Gastroesophageal sphincter (tissue), 4 donors: Measurements from ENCODE around the gene NADK. TPM values are rescaled to one million over a fixed set of nuclear protein-coding genes. Genes with fewer than 3 reads are reported as not detected.
"Not testable (repeated sequence)": the region's sequence is repeated elsewhere in the genome, so short reads cannot be mapped to it uniquely, and the experiment has no call there.

Experiments
- ATAC-seq: fragments of 150-250 bp; one replicate; pipeline ENCODE4 v1.9.1; 2016; ENCODE audit warnings: mild to moderate bottlenecking, moderate library complexity
- H3K27ac ChIP-seq, 4 donors: fragments of 200-600 bp; sonication (generic) in 3 of 4; 1 replicate in 3 of 4; 2 replicates in 1 of 4; pipeline ENCODE4 v1.5.1; 2016 to 2019
- H3K27me3 ChIP-seq: fragments of 200-600 bp; sonication (generic); one replicate; pipeline ENCODE4 v1.5.1; 2019
- H3K36me3 ChIP-seq, 2 donors: fragments of 200-600 bp; sonication (generic); one replicate each; pipeline ENCODE4 v1.5.1; 2019; ENCODE audit warnings: control low read depth in 1 of 2
- H3K4me1 ChIP-seq, 3 donors: fragments of 200-600 bp; sonication (generic); 1 replicate in 2 of 3; 2 replicates in 1 of 3; pipeline ENCODE4 v1.5.1; 2016 to 2019; ENCODE audit warnings: control low read depth in 2 of 3
- H3K4me3 ChIP-seq, 2 donors: fragments of 200-600 bp; sonication (generic); one replicate each; pipeline ENCODE4 v1.5.1; 2019; ENCODE audit warnings: mild to moderate bottlenecking in 1 of 2, moderate library complexity in 1 of 2
- H3K9me3 ChIP-seq, 3 donors: fragments of 200-600 bp; sonication (generic); one replicate each; pipeline ENCODE4 v1.5.1; 2017 to 2019; ENCODE audit warnings: control low read depth in 2 of 3
- EP300 ChIP-seq: sonication (generic); formaldehyde crosslinking; IDR thresholded peaks from one replicate; pipeline ENCODE4 v1.6.1; 2017; ENCODE audit warnings: antibody characterized with exemption, mild to moderate bottlenecking
- POLR2A ChIP-seq, 2 donors: fragments of 450-650 bp; IDR thresholded peaks; one replicate each; pipeline ENCODE4 v1.6.1; 2017; ENCODE audit warnings: antibody characterized with exemption in 2 of 2, mild to moderate bottlenecking in 2 of 2, moderate library complexity in 1 of 2
- POLR2AphosphoS5 ChIP-seq: sonication (generic); formaldehyde crosslinking; IDR thresholded peaks from one replicate; pipeline ENCODE4 v1.6.1; 2017; ENCODE audit warnings: antibody characterized with exemption
- WGBS, 2 donors: methylation state at CpG; one replicate each; pipeline ENCODE4 v1.1.5; 2018; ENCODE audit warnings: low coverage in 1 of 2; 5-methylcytosine and 5-hydroxymethylcytosine counted together
- total RNA-seq, 4 donors: library from RNA; depleted of rRNA; stranded (reverse); fragments of >200 nt; gene quantifications; one replicate each; pipeline ENCODE4 v1.1.0, GENCODE V29; 2016
- TF ChIP-seq, protein P1 (sequence below), 4 experiments: fragments of 200-600 bp in 2 of 4; fragments of 450-650 bp in 2 of 4; sonication (generic) in 1 of 4; IDR thresholded peaks; one replicate each; pipeline ENCODE4 v1.5.1; 2017 to 2019; ENCODE audit warnings: antibody characterized with exemption in 4 of 4, mild to moderate bottlenecking in 2 of 4, moderate library complexity in 2 of 4

The NADK gene
- total RNA-seq, 4 donors from 2014 or later = 69.8 to 82.5 (median 73.8) TPM

DNA sequence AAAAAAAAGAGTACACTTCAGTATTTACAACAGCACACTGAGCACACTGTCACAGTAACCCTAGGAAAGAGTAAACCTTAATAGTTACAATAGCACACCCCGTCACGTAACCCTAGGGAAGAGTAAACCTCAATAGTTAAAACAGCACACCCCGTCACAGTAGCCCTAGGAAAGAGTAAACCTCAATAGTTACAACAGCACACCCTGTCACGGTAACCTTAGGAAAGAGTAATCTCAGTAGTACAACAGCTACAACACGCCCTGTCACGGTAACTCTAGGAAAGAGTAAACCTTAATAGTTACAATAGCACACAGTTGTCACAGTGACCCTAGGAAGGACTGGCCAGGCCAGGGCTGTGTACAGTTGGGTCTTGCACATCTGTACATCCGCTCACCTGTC, 57.1 kb downstream of the NADK start:
- TF ChIP-seq POLR2AphosphoS5 (no peak), POLR2A (IDR thresholded peaks at IDR 0.05) (no peak), EP300 (no peak)
- TF ChIP-seq, protein P1, sequence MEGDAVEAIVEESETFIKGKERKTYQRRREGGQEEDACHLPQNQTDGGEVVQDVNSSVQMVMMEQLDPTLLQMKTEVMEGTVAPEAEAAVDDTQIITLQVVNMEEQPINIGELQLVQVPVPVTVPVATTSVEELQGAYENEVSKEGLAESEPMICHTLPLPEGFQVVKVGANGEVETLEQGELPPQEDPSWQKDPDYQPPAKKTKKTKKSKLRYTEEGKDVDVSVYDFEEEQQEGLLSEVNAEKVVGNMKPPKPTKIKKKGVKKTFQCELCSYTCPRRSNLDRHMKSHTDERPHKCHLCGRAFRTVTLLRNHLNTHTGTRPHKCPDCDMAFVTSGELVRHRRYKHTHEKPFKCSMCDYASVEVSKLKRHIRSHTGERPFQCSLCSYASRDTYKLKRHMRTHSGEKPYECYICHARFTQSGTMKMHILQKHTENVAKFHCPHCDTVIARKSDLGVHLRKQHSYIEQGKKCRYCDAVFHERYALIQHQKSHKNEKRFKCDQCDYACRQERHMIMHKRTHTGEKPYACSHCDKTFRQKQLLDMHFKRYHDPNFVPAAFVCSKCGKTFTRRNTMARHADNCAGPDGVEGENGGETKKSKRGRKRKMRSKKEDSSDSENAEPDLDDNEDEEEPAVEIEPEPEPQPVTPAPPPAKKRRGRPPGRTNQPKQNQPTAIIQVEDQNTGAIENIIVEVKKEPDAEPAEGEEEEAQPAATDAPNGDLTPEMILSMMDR (IDR thresholded peaks at IDR 0.05) = no peak
- Histone ChIP-seq H3K27me3 (no peaks in the 10 kb centered on the region), H3K36me3 (peaks cover 3 to 48% of the 10 kb centered on the region in 2 donors), H3K4me3 (no peak overlapping the region), H3K27ac (no peak overlapping the region), H3K9me3 (no peaks in the 10 kb centered on the region), H3K4me1 (peaks cover 0 to 11% (median 0%) of the 10 kb centered on the region in 3 donors)
- 0 to 68% methylated on average over 1 to 6 of the region's 7 CpGs for WGBS, 2 donors
- no peak for ATAC-seq

DNA sequence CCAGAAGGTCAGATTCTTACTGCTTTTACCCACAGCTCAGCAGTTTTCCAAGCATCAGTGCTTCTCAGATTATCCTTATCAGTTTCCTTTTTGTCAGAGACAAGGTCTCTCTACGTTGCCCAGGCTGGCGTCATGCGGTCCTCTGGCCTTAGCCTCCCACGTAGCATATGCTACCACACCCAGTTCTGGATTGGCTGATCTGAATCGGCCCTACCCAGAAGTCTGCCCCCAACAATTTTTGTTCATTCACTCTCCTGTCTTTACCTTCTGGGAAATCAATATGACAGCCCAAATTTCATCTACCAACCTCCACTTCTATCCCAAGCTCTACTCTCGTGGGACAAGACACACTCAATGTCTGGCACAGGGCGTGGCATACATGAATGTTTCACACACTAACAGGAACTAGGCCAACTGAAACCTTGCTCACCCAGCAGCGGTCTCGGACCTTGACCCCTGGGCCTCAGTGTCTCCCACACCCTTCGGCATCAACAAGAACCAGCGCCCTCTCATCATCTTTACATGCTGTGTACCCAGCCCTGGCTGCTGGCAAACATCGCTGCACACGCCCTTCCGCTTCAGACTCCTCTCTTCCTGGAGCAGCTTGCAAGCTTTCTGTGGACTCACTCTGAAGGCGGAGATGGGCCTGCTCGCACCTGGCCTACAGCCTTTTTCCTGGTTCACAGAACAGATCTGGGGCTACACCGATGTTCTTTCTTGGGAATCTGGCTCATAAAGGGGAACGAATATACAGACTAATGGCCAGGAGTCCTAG, 63.0 kb downstream of the NADK start:
- 80% methylated on average over 1 of the region's 18 CpGs; no CpG with 5 or more reads in 1 of the 2 donors for WGBS, 2 donors
- H3K27ac ChIP-seq, ATAC-seq, H3K27me3 ChIP-seq, H3K4me1 ChIP-seq, H3K4me3 ChIP-seq, H3K9me3 ChIP-seq: not testable (repeated sequence)
- peaks cover 3 to 50% of the 10 kb centered on the region in 2 donors for H3K36me3 ChIP-seq

DNA sequence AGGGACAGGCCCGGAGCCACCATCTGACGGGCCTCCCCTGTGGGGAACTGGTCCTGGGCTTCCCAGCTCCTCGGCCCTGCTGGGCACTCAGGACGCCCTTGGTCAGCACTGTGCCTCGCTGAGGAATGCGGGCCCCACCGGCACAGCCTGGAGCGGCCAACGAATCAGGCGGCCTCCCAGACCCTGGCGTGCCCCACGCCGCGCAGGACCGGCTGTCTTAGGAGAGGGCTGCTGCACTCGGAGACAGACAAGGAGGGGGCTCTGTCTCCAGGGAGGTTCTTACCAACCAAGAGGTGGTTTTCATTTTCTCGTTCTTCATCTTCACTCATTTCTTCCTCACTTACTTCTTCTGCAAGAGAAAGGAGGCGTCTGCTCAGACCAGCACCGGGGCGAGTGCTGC, 70.4 kb downstream of the NADK start:
- not testable (repeated sequence) for ATAC-seq, H3K27ac ChIP-seq, H3K4me1 ChIP-seq, H3K9me3 ChIP-seq, H3K27me3 ChIP-seq, H3K4me3 ChIP-seq
- no CpG with 5 or more reads among the region's 20 CpGs for WGBS, 2 donors
- peaks cover 0 to 44% of the 10 kb centered on the region in 2 donors for H3K36me3 ChIP-seq

DNA sequence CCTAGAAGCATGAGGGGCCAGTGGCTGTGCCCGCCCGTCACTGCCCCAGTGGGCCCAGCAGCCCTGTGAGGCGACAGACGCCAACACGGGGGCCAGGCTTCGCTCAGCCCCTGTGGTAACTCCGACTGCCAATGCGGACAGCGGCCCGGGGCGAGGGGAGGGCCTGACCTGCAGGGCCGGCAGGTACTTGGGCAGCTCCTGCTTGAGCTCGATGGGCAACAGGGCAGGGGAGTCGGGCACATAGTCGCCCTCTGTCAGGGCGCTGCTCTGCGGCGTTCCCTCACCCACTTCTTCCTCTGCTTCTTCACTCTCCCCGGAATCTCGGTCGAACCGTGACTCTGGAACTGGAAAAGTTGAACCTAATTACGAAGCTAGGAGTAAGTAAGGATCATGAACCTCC, 71.0 kb downstream of the NADK start:
- no CpG with 5 or more reads among the region's 23 CpGs for WGBS, 2 donors
- H3K27ac ChIP-seq, H3K27me3 ChIP-seq, H3K9me3 ChIP-seq, H3K4me3 ChIP-seq, ATAC-seq, H3K4me1 ChIP-seq: not testable (repeated sequence)
- peaks cover 0 to 44% of the 10 kb centered on the region in 2 donors for H3K36me3 ChIP-seq

DNA sequence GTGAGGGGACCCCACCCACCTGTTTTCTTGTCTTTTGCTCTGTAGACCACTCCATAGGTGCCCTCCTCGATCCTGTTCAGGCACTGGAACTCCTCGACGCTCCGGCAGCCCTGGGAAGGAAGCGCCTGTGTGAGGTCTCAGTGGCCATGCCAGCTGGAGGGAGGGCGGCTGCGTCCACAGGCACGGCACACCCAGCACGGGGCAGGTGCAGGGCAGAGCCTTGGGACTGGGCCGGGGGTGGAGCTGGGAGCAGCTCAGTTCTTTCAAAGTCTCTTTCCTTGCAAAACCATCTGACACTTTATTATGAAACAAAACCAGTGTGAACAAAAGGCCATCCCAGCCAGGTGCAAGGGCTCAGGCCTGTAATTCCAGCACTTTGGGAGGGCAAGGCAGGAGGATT, 72.6 kb downstream of the NADK start:
- not testable (repeated sequence) for ATAC-seq, H3K4me3 ChIP-seq, H3K27me3 ChIP-seq, H3K4me1 ChIP-seq, H3K27ac ChIP-seq, H3K9me3 ChIP-seq
- WGBS, 2 donors = no CpG with 5 or more reads among the region's 10 CpGs
- H3K36me3 ChIP-seq = peaks cover 0 to 44% of the 10 kb centered on the region in 2 donors

DNA sequence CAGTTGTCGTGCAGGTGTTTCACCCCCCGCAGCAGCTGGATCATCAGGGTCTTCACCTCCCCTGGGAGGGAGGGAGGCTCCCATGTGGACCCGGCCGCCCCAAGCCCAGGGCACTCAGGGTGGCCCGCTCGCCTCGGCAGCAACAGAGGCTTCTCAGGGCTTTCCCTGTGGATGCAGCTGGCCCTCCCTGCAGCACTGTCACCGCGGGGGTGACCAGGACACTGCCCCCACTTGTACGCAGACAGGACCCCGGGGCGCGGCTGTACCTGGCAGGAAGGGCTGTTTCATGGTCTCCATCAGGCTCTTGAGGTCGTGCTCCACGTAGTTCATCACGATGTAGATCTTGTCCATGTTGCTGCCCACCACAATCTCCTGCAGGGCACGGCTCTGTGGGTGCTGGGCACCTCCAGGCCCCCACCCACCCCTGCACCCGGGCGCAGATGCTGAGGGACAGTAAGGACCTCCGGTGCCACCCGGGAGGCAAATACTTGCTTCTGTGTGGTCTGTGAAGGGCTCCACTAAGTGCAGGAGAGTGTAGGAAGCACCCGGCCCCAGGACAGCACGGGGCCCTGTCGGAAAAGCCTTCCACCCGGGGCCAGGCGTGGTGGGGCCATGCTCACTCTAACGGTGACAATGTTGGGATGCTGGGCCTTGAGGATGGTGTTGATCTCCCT, 73.8 kb downstream of the NADK start:
- ATAC-seq = not testable (repeated sequence)

DNA sequence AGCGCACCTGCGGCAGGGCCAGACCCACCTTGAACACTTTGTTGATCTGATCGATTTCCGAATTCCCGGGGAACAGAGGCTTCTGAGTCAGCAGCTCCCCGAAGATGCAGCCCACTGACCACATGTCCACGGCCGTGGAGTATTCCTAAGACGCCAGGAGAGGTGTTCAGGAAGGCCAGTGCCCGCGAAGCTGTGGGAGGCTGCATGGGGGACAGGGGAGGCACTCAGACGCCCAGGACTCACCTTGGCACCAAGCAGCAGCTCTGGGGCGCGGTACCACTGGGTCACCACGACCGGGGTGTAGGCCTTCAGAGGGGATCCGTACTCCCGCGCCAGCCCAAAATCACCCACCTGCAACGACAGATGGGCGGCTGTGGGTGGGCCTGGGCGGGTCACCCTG, 74.5 kb downstream of the NADK start:
- Histone ChIP-seq H3K36me3 (peaks cover 0 to 44% of the 10 kb centered on the region in 2 donors), H3K27ac (no peak overlapping the region), H3K9me3 (no peaks in the 10 kb centered on the region), H3K27me3 (no peaks in the 10 kb centered on the region), H3K4me1 (no peaks in the 10 kb centered on the region), H3K4me3 (no peak overlapping the region)
- no peak for ATAC-seq
- no CpG with 5 or more reads among the region's 22 CpGs for WGBS, 2 donors
- TF ChIP-seq POLR2A (IDR thresholded peaks at IDR 0.05) (no peak), EP300 (no peak), POLR2AphosphoS5 (no peak)
- TF ChIP-seq, protein P1 (IDR thresholded peaks at IDR 0.05) = no peak

More for the DNA sequence above, 73.8 kb downstream of the NADK start:
- not testable (repeated sequence) for H3K4me3 ChIP-seq, H3K9me3 ChIP-seq, H3K27ac ChIP-seq, H3K4me1 ChIP-seq, H3K27me3 ChIP-seq
- WGBS, 2 donors = no CpG with 5 or more reads among the region's 27 CpGs
- H3K36me3 ChIP-seq = peaks cover 0 to 44% of the 10 kb centered on the region in 2 donors

DNA sequence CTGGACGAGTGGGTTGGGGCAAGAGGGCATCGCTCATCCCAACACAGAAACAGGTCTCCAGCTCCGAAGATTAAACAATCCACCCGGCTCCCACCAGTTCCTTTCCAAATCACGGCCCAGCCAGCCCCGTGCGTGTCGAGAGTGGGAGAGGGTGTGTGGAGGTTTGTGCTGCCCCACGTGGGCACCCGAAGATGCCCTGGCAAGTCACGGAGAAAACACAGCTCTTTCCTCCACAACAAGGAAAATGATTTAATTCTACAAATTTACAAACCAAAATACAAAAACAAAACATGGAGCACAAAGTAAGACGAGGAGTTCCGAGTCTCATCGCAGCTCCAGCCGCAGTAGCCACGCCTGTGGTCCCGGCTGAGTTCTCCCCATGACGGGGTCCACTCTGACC, 75.8 kb downstream of the NADK start:
- WGBS, 2 donors = no CpG with 5 or more reads among the region's 18 CpGs
- H3K4me3 ChIP-seq, H3K27ac ChIP-seq, H3K27me3 ChIP-seq, H3K9me3 ChIP-seq, H3K4me1 ChIP-seq, ATAC-seq: not testable (repeated sequence)
- H3K36me3 ChIP-seq = peaks cover 0 to 34% of the 10 kb centered on the region in 2 donors
